Breast epithelium (tissue), 3 donors: ENCODE results near the gene GRIK3.

Source experiments
- POLR2AphosphoS5 ChIP-seq, 3 donors: sonication (generic); formaldehyde crosslinking; IDR thresholded peaks; one replicate each; pipeline ENCODE4 v1.6.1; 2017; ENCODE audit warnings: antibody characterized with exemption in 3 of 3
- TF ChIP-seq, protein P1 (sequence below), 3 donors: fragments of 450-650 bp; IDR thresholded peaks; one replicate each; pipeline ENCODE4 v1.5.1; 2016 to 2017; ENCODE audit warnings: antibody characterized with exemption in 3 of 3, mild to moderate bottlenecking in 3 of 3, moderate library complexity in 3 of 3

DNA sequence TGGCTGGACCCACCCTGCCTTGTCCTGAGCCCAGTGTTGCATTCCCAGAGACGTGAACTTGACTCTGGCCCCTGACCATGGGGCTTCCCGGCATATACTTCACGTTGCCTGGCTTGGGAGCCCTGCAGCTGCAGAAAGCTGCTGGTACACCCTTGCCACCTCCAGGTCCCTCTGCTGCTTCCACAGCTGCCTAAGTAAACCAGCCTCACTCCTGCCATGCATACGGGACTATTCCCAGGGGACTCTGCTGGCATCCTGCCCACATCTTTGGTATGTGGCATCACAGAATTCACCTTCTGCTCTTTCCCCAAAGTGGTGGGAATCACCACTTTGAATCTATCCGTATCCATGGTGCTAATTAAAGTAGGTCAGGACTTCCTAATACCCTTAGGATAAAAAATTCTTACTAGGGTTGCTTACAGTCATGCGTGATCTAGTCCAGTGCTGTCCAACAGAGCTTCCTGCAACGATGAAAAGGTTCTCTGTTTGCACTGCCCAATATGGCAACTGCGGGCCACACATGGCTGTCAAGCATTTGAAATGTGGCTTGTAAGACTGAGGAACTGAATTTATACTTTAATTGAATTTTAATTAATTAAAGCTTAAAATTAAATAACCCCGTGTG lies 203.0 kb downstream of the GRIK3 start:
- TF ChIP-seq, protein P1, sequence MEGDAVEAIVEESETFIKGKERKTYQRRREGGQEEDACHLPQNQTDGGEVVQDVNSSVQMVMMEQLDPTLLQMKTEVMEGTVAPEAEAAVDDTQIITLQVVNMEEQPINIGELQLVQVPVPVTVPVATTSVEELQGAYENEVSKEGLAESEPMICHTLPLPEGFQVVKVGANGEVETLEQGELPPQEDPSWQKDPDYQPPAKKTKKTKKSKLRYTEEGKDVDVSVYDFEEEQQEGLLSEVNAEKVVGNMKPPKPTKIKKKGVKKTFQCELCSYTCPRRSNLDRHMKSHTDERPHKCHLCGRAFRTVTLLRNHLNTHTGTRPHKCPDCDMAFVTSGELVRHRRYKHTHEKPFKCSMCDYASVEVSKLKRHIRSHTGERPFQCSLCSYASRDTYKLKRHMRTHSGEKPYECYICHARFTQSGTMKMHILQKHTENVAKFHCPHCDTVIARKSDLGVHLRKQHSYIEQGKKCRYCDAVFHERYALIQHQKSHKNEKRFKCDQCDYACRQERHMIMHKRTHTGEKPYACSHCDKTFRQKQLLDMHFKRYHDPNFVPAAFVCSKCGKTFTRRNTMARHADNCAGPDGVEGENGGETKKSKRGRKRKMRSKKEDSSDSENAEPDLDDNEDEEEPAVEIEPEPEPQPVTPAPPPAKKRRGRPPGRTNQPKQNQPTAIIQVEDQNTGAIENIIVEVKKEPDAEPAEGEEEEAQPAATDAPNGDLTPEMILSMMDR (IDR thresholded peaks at IDR 0.05) = no peak
- no peak for TF ChIP-seq POLR2AphosphoS5 (IDR thresholded peaks at IDR 0.05)
